ENCODE data around the gene WNT6.

WNT6 gene

GRCh38 chr2:218879776-218880101 is 20.1 kb downstream of the WNT6 start:
- no peak for DNase-seq

GRCh38 chr2:218880102-218880858 is 20.7 kb downstream of the WNT6 start, which contains the start of gene WNT10A:
TSS of gene WNT10A (plus strand) at chr2:218880852. CDS start at chr2:218880996, 144 bp downstream.
- DNase-seq, result peak; percentile 76

DNA sequence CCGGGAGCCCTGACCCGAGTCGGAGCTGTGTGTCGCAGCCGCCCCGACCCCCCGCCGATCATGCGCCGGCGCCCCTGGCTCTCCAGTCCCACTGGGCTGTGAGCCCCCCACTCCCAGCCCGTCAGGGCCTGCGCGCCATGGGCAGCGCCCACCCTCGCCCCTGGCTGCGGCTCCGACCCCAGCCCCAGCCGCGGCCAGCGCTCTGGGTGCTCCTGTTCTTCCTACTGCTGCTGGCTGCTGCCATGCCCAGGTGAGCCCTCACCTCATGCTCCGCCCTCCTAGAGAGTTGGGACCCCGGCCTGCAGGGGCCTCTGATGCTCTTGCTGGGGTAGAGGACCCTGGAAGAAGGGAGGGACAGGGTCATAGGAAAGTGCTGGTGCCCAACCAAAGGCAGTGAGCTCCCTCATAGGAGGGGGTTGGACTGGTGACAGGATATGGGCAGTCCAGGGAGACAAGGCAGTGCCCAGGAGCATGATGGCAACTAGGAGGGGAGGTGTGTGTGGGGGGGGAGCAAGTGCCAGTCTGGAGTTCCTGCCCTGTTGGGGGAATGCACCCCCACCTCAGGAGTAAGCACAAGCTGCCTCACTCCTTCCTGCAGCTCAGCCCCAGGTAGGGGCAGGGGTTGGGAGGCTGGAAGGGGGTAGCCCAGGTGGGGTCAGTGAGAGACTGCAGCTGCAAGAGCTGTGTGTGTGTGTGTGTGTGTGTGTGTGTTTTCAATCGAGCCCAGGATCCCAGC is 21.4 kb downstream of the WNT6 start:
- DNase-seq, result no peak

- no peak for DNase-seq
Measured at GRCh38 chr2:218881744-218882460, 22.3 kb downstream of the WNT6 start.

GRCh38 chr2:218882461-218882816 is 22.8 kb downstream of the WNT6 start:
- no peak for DNase-seq

GRCh38 chr2:218882866-218883366 is 23.3 kb downstream of the WNT6 start:
- peak; percentile 29 for DNase-seq

GRCh38 chr2:218883491-218884490 is 24.2 kb downstream of the WNT6 start:
- DNase-seq, result peak; percentile 55

DNA sequence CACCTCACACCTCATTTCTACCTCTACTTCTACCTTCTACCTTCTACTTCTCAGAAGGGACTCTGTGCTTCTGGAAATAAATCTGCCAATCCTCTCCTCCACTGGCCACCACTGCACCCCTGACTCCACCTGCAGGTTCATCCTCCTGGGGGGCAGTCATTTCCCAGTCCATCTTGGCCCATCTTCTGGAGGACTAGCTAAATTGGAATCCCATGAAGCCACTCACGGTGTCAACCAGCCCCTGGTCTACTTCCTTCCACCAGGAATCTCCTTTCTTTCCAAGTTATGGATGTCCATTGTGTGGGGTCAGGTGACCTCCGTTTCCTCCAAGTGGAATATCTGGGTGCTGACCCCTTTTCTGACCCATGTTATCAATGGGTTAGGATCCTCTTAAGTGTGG is 24.9 kb downstream of the WNT6 start:
- no peak for DNase-seq

- DNase-seq, result peak; percentile 18
Measured at GRCh38 chr2:218885981-218886947, 26.7 kb downstream of the WNT6 start.

GRCh38 chr2:218887079-218887478 is 27.5 kb downstream of the WNT6 start:
- no peak for DNase-seq

- DNase-seq, result no peak
Measured at GRCh38 chr2:218888341-218888740, 28.7 kb downstream of the WNT6 start.

- no peak for DNase-seq
Measured at GRCh38 chr2:218889937-218890336, 30.3 kb downstream of the WNT6 start.

DNA sequence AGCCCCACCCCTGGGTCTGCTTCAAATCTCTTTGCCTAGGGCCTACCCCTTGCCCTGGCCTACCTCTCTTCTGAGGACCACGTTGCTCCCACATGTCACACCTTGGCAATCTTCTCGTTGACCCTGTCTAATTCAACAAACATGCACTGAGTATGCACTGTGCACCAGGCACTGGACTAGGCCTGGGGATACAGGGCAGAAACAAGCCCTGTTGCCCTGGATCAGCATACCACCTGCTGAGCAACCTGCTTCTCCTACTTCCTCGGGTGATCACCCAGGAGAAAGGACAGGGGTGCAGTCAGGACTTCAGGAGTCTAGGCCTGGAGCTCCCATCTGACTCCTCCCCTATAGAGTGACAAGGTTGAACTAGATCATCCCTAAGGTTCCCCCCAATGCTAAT is 30.8 kb downstream of the WNT6 start:
- no peak for DNase-seq

DNA sequence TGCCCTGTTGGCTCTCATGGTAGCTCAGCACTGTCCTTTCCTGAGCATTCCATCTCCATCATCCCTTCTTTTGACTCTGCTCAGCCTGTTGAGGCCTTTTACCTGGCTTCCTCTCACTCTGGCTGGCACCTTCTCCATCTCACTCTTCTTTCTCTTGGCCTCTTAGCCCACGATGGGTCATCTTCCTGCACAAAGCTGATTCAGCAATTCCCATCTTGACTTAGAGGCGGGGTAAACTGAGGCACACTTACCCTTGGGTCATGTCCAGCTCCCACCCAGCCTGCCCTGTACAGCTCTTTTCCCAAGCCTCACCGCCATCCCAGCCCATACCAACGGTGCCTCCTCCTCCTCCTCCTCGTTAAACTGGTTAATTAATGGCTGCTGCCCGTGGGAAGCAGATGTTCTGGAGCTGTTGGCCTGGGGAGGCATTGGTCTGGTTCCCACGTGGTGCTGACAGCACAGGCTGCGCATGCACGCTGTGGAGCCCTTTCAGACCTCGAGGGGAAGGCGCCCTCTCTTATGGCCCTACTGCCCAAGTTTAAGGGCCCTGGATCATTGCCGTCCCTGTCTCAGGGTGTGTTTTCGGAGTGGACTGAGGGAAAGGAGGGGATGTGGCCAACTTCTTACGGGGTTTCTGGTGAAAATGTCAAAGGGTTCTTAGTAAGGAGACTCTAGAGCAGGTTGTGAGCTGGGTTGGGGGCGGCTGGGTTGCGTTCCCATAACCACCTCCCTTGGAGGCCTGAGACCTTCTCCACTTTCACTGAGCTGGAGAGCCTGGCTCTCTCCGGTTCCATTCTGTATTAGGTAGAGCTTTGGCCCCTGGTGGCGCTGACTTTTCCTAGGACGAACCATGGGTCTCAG is 31.9 kb downstream of the WNT6 start:
- no peak for DNase-seq

GRCh38 chr2:218892693-218893348 is 33.2 kb downstream of the WNT6 start:
- peak; percentile 89 for DNase-seq

DNA sequence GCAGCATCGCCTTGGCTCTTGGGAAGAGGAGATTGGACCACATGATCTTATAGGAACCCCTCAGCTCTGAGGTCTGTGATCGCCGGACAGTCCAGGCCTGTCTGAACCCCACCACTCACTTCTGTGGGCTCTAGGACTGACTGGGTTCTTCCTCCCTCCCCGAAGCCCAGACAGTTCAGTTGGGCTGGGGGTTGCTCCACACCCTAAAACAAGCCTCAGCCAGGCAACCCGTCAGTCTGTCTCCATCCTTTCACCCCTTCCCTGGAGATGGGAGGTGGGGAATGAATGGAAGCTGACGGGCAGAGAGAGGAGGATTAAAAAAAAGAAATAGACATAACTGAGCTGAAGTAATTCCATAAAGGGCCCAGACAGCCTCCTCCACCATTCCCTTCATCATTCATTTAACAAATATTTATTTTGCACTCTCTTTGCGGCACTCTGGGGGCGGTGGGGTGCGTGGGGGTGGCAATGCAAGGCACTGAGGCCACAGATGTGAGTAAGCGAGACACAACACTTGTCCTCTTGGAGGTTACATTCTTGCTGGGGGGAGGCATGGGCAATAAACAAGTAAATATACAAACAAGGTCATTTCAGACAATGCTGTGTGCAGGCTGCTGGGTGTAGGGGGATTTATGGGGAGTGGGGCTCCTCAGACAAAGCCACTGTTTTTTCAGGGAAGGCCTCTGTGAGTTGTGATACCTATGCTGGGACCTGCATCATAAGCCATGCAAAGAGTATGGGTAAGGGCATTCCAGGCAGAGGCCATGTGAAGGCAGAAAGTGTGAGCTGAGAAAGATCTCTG is 33.9 kb downstream of the WNT6 start:
- DNase-seq, result peak; percentile 50

DNA sequence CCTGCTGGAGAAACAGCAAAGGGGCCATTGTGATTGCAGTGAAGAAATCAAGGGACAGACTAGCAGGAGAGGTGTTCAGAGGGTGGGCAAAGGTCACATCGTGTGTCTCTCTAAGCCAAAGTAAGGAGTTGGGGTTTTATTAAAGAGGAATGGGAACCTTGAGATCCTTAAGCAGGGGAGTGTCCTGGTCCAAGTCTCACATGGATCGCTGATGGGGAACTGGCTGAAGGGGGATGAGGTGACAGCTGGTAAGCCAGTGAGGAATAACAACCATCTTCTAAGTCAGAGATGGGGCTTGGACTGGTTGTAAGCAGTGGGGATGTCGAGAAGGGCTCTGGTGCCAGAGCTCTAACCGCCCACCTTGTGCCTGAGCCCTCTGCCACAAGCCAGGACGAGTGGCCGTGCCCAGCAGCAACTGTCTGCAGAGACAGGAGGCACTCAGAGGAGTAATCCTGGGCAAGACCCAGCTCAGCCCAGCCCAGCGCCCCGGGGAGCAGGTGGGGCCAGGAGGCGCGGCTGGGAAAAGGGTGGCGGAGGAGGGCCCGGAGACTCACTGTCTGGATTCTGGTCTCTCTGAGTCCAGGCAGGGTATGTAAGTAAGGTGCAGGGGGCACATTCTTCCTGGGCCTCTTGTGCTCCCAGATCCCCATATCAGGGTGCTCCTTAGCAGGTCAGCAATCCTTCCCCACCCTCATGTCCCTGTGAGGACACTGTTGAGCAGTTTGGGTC is 34.7 kb downstream of the WNT6 start:
- no peak for DNase-seq

- no peak for DNase-seq
Measured at GRCh38 chr2:218894880-218895157, 35.2 kb downstream of the WNT6 start.

All from stimulated activated CD4-positive, alpha-beta T cell treated with anti-CD3 and anti-CD28 coated beads, Interleukin-15, amount 100 ng/mL, for 24 hours (primary cell).